ENCODE measurements around the gene PTGES3L. TPM values are rescaled to one million over a fixed set of nuclear protein-coding genes. Genes with fewer than 3 reads are reported as not detected.
"Not testable (repeated sequence)": the region's sequence is repeated elsewhere in the genome, so short reads cannot be mapped to it uniquely, and the experiment has no call there.

PTGES3L gene
- total RNA-seq, 1 experiment from 2014 or later: not detected

GRCh38 chr17:42920922-42921321, 59.0 kb downstream of the PTGES3L start:
- peak; percentile 8 for DNase-seq (ENCODE audit: low read depth)

- no peak for DNase-seq (ENCODE audit: low read depth)
These were observed 59.6 kb downstream of the PTGES3L start for GRCh38 chr17:42920106-42920900.

- not testable (repeated sequence) for DNase-seq (ENCODE audit: low read depth)
These were observed 60.3 kb downstream of the PTGES3L start for GRCh38 chr17:42919522-42920077.

- no peak for DNase-seq (ENCODE audit: low read depth)
These were observed 60.9 kb downstream of the PTGES3L start for GRCh38 chr17:42918902-42919521.

Small RNA genes lying within 50 kb of the gene (small RNA-seq; reads per million reads assigned to genes)
- gene AARSD1 (not detected), gene RF00561 (not detected)

Other genes with a start within 250 kb of the PTGES3L start
- gene EZH1, start 235.0 kb downstream of the PTGES3L start, total RNA-seq (2014; rRNA removed; shearing (Covaris generic)): 6.1 and 6.3 TPM in 2 replicates
- gene RAMP2, start 218.9 kb downstream of the PTGES3L start, total RNA-seq (2014; rRNA removed; shearing (Covaris generic)): 0.40 and 1.4 TPM in 2 replicates
- 110 and 122 TPM in 2 replicates for gene VPS25, start 206.6 kb downstream of the PTGES3L start, total RNA-seq (2014; rRNA removed; shearing (Covaris generic))
- 5.7 and 8.9 TPM in 2 replicates for gene WNK4, start 199.5 kb downstream of the PTGES3L start, total RNA-seq (2014; rRNA removed; shearing (Covaris generic))
- 65.2 and 97.2 TPM in 2 replicates for gene COA3, start 181.4 kb downstream of the PTGES3L start, total RNA-seq (2014; rRNA removed; shearing (Covaris generic))
- 0.13 and 0.27 TPM in 2 replicates for gene CNTD1, start 181.2 kb downstream of the PTGES3L start, total RNA-seq (2014; rRNA removed; shearing (Covaris generic))
- 159 and 182 TPM in 2 replicates for gene BECN1, start 155.8 kb downstream of the PTGES3L start, total RNA-seq (2014; rRNA removed; shearing (Covaris generic))
- 146 and 205 TPM in 2 replicates for gene PSME3, start 146.7 kb downstream of the PTGES3L start, total RNA-seq (2014; rRNA removed; shearing (Covaris generic))
- 0.95 and 1.4 TPM in 2 replicates for gene AOC2, start 135.5 kb downstream of the PTGES3L start, total RNA-seq (2014; rRNA removed; shearing (Covaris generic))
- gene AOC3, start 128.9 kb downstream of the PTGES3L start, total RNA-seq (2014; rRNA removed; shearing (Covaris generic)): 0.11 TPM in 1 of 2 replicates, not detected in the other
- not detected in 2 replicates for gene G6PC1, start 79.3 kb downstream of the PTGES3L start, total RNA-seq (2014; rRNA removed; shearing (Covaris generic))
- 25.2 and 29.2 TPM in 2 replicates for gene AARSD1, start 15.6 kb downstream of the PTGES3L start, total RNA-seq (2014; rRNA removed; shearing (Covaris generic))
- gene RUNDC1, start 485 bp upstream of the PTGES3L start, total RNA-seq (2014; rRNA removed; shearing (Covaris generic)): 4.7 and 6.9 TPM in 2 replicates
- 2,292 and 3,606 TPM in 2 replicates for gene RPL27, start 18.3 kb upstream of the PTGES3L start, total RNA-seq (2014; rRNA removed; shearing (Covaris generic))
- gene IFI35, start 26.7 kb upstream of the PTGES3L start, total RNA-seq (2014; rRNA removed; shearing (Covaris generic)): 18.7 and 20.1 TPM in 2 replicates
- 52.6 and 54.0 TPM in 2 replicates for gene VAT1, start 42.3 kb upstream of the PTGES3L start, total RNA-seq (2014; rRNA removed; shearing (Covaris generic))
- 0.11 and 0.23 TPM in 2 replicates for gene RND2, start 45.2 kb upstream of the PTGES3L start, total RNA-seq (2014; rRNA removed; shearing (Covaris generic))
- gene BRCA1, start 145.3 kb upstream of the PTGES3L start, total RNA-seq (2014; rRNA removed; shearing (Covaris generic)): 31.8 and 47.1 TPM in 2 replicates
- 53.8 and 65.6 TPM in 2 replicates for gene NBR1, start 191.1 kb upstream of the PTGES3L start, total RNA-seq (2014; rRNA removed; shearing (Covaris generic))
- gene TMEM106A, start 231.8 kb upstream of the PTGES3L start, total RNA-seq (2014; rRNA removed; shearing (Covaris generic)): 0.93 and 1.4 TPM in 2 replicates
- not detected in 2 replicates for gene CCDC200, start 248.5 kb upstream of the PTGES3L start, total RNA-seq (2014; rRNA removed; shearing (Covaris generic))